Fibroblast of the aortic adventitia (primary cell): ENCODE measurements around the gene TSC2. TPM values are rescaled to one million over a fixed set of nuclear protein-coding genes. Genes with fewer than 3 reads are reported as not detected.

Source experiments
- DNase-seq: peaks from one replicate; pipeline ENCODE4 v3.0.0-alpha.2; 2010; ENCODE audit warnings: low read depth
- H3K4me3 ChIP-seq: 2 replicates; pipeline ENCODE4 v1.5.1; 2011; ENCODE audit warnings: low read depth, mild to moderate bottlenecking, control low read depth, low read length, moderate library complexity
- CTCF ChIP-seq: IDR thresholded peaks from 2 replicates; pipeline ENCODE4 v1.5.1; 2011; ENCODE audit warnings: mild to moderate bottlenecking, low read length, control low read depth, inconsistent platforms; ENCODE audit not compliant: insufficient read depth
- total RNA-seq: library from RNA; depleted of rRNA; stranded (reverse); fragments of >200 nt; gene quantifications from 2 replicates; pipeline ENCODE4 v1.2.3, GENCODE V29; 2012; ENCODE audit warnings: low replicate concordance

Gene TSC2
- total RNA-seq, 1 donor: 58.7 TPM

DNA sequence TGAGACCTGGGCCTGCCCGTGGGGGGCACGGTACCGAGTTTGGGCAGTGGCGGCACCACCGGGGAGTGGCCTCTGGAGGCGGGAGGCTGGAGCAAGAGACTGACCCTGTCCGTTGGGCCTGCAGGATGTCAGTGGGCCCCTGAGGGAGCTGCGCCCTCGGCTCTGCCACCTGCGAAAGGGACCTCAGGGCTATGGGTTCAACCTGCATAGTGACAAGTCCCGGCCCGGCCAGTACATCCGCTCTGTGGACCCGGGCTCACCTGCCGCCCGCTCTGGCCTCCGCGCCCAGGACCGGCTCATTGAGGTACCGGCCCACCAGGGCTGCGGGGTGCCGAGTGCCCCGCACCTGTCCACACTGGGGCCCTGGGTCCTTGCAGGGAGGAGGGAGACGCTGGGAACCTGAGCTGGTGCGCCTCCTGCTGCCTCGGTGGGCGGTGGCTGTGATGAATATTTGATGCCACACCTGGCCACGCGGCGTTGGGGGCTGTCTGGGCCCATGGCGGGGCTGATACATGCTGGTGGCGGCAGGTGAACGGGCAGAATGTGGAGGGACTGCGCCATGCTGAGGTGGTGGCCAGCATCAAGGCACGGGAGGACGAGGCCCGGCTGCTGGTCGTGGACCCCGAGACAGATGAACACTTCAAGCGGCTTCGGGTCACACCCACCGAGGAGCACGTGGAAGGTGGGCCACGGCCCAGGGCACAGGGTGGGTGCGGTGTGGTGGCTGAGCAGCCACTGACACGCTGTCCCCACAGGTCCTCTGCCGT, 11.4 kb upstream of the TSC2 start:
- TF ChIP-seq CTCF: no peak
- no peak overlapping the region for H3K4me3 ChIP-seq

DNA sequence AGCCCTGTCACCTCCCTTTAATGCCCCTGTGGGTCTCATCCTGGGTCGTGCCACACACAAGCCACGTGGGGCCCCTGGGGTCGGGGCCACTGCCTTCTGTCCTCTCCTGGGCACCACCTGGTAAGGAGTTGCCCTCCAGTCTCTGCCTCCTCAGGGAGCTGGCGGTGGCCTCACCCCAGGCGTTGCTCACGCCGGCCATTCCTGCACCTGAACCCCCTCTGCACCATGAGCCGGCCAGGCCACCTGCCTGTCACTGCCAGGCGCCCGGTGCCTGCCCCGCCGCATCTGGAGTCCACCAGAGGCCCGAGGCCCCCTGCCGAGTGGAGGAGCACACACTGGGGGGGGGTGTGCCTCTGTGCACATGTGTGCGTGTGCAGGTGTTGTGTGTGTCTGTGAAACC, 10.7 kb upstream of the TSC2 start:
- H3K4me3 ChIP-seq: no peak overlapping the region
- TF ChIP-seq CTCF: no peak
- DNase-seq: no peak

More for the DNA sequence above, 11.4 kb upstream of the TSC2 start:
- DNase-seq: no peak

DNA sequence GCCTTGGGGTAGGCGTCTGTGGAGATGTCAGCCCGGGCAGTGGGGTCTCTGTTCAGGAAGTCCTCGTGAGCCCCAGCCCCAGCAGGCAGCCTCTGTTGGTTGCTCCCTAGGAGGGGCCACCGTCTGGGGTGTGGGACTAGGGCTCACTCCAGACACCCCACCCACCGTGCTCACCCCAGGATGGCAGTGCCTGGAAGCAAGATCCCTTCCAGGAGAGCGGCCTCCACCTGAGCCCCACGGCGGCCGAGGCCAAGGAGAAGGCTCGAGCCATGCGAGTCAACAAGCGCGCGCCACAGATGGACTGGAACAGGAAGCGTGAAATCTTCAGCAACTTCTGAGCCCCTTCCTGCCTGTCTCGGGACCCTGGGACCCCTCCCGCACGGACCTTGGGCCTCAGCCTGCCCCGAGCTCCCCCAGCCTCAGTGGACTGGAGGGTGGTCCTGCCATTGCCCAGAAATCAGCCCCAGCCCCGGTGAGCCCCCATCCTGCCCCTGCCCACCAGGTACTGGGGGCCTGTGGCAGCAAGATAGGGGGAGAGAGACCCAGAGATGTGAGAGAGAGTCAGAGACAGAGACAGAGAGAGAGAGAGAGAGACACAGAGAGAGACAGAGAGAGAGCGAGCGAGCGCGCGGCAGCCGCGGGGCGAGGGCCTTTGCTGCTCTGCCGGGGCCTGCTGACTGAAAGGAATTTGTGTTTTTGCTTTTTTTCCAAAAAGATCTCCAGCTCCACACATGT, 10.0 kb upstream of the TSC2 start:
- no peak for DNase-seq
- no peak for TF ChIP-seq CTCF
- H3K4me3 ChIP-seq: no peak overlapping the region

DNA sequence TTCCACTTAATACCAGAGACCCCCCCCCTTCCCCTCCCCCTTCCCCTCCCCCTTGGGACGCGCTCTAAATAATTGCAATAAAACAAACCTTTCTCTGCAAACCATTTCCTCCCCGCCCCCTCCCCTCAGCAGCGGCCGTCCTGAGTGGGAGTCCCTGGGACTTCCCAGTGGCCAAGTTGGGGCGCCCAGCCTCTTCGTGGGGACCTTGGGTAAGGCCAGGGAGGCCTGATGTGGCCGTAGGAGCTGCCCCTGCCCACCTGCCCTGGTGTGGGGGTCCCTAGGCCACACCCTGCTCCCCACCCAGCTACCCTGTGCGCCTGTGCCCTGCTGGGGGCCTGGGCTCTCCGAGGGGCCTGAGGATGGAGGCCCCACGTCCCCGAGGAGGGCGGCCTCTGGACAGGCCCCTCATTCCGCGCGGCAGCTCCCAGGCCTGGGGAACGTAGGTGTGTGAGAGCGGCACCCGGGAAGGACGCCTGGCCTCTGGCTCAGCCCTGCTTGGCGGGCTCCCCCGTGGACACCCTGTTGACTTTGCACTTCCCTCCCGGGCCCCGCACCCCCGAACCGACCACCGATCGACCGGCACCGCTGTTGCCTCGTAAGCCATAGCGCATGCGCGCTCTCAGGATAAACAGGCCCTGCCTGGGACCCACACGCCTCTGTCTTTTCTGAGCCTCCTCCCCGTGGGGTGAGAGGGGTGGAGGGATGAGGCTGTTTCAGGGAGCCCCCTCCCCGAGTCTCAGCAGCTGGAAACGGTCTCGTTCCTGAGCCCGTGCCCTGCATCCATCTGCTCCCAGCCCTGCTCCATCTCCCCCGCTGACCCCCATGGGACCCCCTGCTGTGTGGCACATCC, 9.2 kb upstream of the TSC2 start:
- TF ChIP-seq CTCF: no peak
- H3K4me3 ChIP-seq: no peak overlapping the region
- DNase-seq: no peak

GRCh38 chr16:2039274-2040031, 8.3 kb upstream of the TSC2 start:
- TF ChIP-seq CTCF: no peak
- no peak overlapping the region for H3K4me3 ChIP-seq
- DNase-seq: peak; percentile 62

DNA sequence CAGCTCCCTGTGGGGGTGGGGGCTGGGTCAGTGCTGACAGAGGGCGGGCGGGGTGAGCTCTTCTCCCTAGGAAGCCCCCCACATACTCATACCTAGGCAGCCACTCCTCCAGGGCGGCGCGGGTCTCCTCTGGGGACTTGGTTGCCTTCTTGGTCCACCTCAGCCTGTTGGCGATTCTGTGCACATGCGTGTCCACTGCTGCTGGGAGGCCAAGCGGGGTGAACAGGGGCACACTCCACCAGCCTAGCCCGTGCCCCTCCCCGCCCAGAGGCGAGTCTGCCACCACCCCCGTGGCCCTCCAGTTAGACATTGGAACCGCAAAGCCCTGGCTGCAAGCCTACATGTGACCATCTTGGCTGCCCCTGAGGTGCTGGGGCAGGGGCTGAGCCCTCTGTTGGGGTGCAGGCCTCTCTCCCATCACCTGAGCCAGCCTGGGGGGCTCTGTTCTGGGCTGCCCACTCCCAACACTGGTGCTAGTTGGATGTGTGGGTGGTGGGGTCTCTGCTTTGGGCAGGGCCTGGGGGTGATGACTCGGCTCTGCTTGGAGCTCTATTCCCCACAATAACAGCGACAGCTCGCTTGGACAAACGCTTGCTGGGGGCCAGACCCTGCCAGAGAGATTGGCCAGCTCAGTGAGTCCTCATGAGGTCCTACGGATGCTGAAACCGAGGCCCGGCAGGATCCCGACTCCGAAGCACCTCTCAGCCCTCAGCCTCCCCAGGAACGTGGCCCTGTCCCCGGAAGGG, 7.6 kb upstream of the TSC2 start:
- no peak for TF ChIP-seq CTCF
- H3K4me3 ChIP-seq: no peak overlapping the region
- DNase-seq: no peak
